Chondrocyte (in vitro differentiated cells): ENCODE data around the gene FER. TPM values are rescaled to one million over a fixed set of nuclear protein-coding genes. Genes with fewer than 3 reads are reported as not detected.

ENCODE experiments used
- DNase-seq: peaks from one replicate; pipeline ENCODE4 v3.0.0; 2021; ENCODE audit warnings: mixed read lengths, low spot score
- H3K27ac Mint-ChIP-seq: one replicate; pipeline ENCODE4 v1.8.0; 2021; ENCODE audit warnings: mild to moderate bottlenecking, moderate library complexity, mixed read lengths; ENCODE audit not compliant: unreplicated experiment
- H3K27me3 Mint-ChIP-seq: 2 replicates; pipeline ENCODE4 v1.8.0; 2021; ENCODE audit warnings: low read depth, mixed read lengths
- H3K36me3 Mint-ChIP-seq: 2 replicates; pipeline ENCODE4 v1.8.0; 2021; ENCODE audit warnings: low read depth, mixed read lengths
- H3K4me1 Mint-ChIP-seq: 2 replicates; pipeline ENCODE4 v1.8.0; 2021; ENCODE audit warnings: low read depth, mild to moderate bottlenecking, mixed read lengths
- H3K4me3 Mint-ChIP-seq: one replicate; pipeline ENCODE4 v1.8.0; 2021; ENCODE audit warnings: mild to moderate bottlenecking, moderate library complexity, mixed read lengths; ENCODE audit not compliant: unreplicated experiment
- H3K9me3 Mint-ChIP-seq: 2 replicates; pipeline ENCODE4 v1.8.0; 2021; ENCODE audit warnings: low read depth, mixed read lengths
- total RNA-seq: library from RNA; stranded (reverse); gene quantifications from 3 replicates; pipeline ENCODE4 v1.2.1, GENCODE V29; 2021
- TF ChIP-seq, protein P1 (sequence below): fragments of 200-600 bp; sonication (generic); IDR thresholded peaks from 2 replicates; pipeline ENCODE4 v1.5.0; 2021; ENCODE audit warnings: antibody characterized with exemption, mild to moderate bottlenecking, moderate library complexity

FER gene
- total RNA-seq, 1 donor from 2014 or later = 23.5 TPM

GRCh38 chr5:108917596-108917995, 169.9 kb downstream of the FER start:
- Mint-ChIP-seq H3K4me3 (no peak overlapping the region), H3K27ac (no peak overlapping the region), H3K4me1 (no peaks in the 10 kb centered on the region), H3K9me3 (no peaks in the 10 kb centered on the region), H3K36me3 (peaks cover 3% of the 10 kb centered on the region), H3K27me3 (no peaks in the 10 kb centered on the region)
- DNase-seq = no peak
- TF ChIP-seq, protein P1, sequence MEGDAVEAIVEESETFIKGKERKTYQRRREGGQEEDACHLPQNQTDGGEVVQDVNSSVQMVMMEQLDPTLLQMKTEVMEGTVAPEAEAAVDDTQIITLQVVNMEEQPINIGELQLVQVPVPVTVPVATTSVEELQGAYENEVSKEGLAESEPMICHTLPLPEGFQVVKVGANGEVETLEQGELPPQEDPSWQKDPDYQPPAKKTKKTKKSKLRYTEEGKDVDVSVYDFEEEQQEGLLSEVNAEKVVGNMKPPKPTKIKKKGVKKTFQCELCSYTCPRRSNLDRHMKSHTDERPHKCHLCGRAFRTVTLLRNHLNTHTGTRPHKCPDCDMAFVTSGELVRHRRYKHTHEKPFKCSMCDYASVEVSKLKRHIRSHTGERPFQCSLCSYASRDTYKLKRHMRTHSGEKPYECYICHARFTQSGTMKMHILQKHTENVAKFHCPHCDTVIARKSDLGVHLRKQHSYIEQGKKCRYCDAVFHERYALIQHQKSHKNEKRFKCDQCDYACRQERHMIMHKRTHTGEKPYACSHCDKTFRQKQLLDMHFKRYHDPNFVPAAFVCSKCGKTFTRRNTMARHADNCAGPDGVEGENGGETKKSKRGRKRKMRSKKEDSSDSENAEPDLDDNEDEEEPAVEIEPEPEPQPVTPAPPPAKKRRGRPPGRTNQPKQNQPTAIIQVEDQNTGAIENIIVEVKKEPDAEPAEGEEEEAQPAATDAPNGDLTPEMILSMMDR = no peak

GRCh38 chr5:108919591-108920326, 172.1 kb downstream of the FER start:
- Mint-ChIP-seq H3K4me3 (no peak overlapping the region), H3K36me3 (no peaks in the 10 kb centered on the region), H3K27ac (no peak overlapping the region), H3K27me3 (no peaks in the 10 kb centered on the region), H3K4me1 (no peaks in the 10 kb centered on the region), H3K9me3 (no peaks in the 10 kb centered on the region)
- no peak for DNase-seq
- TF ChIP-seq, protein P1 = peak; percentile 77

- DNase-seq = no peak
- Mint-ChIP-seq H3K27ac (no peak overlapping the region), H3K27me3 (no peaks in the 10 kb centered on the region), H3K4me1 (peaks cover 7% of the 10 kb centered on the region), H3K9me3 (no peaks in the 10 kb centered on the region), H3K4me3 (no peak overlapping the region), H3K36me3 (peaks cover 2% of the 10 kb centered on the region)
- TF ChIP-seq, protein P1 = peak; percentile 40
Observed at GRCh38 chr5:108924457-108924961, 176.8 kb downstream of the FER start.

DNA sequence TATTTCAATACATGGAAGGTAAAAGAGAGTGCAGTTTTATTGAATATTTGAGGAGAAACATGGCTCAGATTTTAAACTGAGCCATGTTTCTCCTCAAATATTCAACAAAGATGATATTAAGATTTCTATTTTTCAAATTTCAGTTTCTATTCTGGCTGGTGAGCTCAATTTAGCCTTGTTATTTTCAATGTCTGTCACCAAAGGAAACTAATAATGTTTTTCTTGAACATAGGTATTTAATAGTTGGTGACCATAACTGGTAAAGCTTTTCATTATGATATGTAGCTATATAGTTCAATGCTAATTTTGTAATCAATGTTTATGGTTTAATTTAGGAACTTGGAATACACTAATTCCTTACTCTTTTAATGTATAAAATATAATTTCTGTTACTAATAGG, 177.4 kb downstream of the FER start:
- Mint-ChIP-seq H3K9me3 (no peaks in the 10 kb centered on the region), H3K4me3 (no peak overlapping the region), H3K36me3 (peaks cover 2% of the 10 kb centered on the region), H3K27ac (no peak overlapping the region), H3K27me3 (no peaks in the 10 kb centered on the region), H3K4me1 (peaks cover 9% of the 10 kb centered on the region)
- TF ChIP-seq, protein P1 = no peak
- no peak for DNase-seq

DNA sequence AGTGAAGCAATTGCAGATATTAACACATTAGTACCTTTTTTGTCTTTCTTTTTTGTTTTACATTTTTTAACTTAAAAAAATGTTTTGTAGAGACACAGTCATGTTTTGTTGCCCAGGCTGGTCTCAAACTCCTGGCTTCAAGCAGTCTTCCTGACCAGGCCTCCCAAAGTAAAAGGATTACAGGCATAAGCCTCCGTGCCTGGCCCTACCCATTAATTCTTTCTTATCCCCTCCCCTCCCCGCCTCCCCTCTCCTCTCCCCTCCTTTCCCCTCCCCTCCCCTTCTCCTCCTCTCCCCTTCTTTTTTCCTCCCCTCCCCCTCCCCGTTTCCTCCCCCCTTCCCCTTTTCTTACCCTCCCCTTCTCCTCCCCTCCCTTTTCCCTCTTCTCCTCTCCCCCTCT, 182.4 kb downstream of the FER start:
- Mint-ChIP-seq H3K27ac (no peak overlapping the region), H3K9me3 (peaks cover 15% of the 10 kb centered on the region), H3K36me3 (peaks cover 13% of the 10 kb centered on the region), H3K27me3 (no peaks in the 10 kb centered on the region), H3K4me1 (peaks cover 9% of the 10 kb centered on the region), H3K4me3 (no peak overlapping the region)
- TF ChIP-seq, protein P1 = no peak
- DNase-seq = no peak
